Stimulated activated CD8-positive, alpha-beta memory T cell treated with anti-CD3 and anti-CD28 coated beads, Interleukin-4, amount 100 ng/mL, for 4 hours (primary cell): ENCODE data around the gene PYGL.
A peak's percentile ranks its signal among the peaks of the same experiment; 100 is the strongest.

Experiments
- DNase-seq, 2 donors: peaks; one replicate each; pipeline ENCODE4 v3.0.0-alpha.2; 2020; ENCODE audit warnings: low read depth in 2 of 2, low spot score in 1 of 2

Gene PYGL

DNA sequence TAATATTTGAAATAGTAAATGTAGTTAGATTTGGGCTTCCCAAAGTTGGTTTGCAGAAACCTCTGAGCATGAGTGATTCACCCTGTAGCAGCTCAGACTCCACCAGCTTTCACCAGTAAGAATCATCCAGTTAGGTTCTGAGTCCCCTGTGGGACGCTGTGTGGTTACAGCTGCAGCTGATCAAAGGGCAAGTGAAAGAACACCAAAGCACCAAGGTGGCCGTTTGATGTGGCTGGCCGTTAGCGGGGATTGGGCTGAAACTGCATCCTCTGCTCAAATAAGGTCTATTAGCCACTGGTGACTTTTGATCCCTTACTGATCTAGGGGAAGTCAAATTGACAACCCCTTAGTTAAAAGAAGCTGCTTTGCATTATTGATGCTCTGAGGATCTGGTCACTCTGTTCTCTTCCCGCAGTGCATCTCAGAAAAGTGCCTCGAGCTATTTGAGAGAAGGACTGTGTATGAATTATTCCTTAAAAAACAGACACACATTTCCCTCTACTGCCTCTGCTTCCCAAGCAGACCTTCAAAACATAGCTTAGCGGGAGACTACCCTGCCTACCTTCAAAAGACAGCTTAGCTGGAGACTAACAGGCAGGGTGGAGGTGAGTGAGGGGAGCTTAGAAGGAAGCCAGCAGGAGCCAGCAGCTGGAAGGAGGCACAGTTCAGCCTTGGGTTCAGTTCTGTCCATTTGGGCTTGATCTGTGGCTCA, 68.8 kb downstream of the PYGL start:
- peak in 1 of 2 donors; percentile 18 for DNase-seq

DNA sequence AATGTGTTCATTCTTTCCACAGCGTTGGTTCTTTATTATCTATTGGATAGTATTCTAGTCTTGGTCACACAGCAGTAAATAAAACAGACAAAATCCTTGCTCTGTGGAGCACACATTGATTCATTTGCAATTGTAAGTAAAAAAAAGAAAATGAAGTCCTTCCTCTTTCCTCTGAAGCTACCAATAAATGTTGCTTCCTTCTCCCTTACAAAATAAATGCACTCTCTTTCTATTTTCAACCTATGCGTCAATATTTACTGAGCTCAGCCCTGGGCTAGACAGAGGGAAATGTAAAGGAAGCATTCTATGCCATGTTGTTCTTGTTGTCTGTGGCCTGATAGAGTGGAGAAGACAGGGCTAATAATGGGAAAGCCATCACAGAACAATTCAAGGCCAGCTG, 69.5 kb downstream of the PYGL start:
- no peak for DNase-seq

DNA sequence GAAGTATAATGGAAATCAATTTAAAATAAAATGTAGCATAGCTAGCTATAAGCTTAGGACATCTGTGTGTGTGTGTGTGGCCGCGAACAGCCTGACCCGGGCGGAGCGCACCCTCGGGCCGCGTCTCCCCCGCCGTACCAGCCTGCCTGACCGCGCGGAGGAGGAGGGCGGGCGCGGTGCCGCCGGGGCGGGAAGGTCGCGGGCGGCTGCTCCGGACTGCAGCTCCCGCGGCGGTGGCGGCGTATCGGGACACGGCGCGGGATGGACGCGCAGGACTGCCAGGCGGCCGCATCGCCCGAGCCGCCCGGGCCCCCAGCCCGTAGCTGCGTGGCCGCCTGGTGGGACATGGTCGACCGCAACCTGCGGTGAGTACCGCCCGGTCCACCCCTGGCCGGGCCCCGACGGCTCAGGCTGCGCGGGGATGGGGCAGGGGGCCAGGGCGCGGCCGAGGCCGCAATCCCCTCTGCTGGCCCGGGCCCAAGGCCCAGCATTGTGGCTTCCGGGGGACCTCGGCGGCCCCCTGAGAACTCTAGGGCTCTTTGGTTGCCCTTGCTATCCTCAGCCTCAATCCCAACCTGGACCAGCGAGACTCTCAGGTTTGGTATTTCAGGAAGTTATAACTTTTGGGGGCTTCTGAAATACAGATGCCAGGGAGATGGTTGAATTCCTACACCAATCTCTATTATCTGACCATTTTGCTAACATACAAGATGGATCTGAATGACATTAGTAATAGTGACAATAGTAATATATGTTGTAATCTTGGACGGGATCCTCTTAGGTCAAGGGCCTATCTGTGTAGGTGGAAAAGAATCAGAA, 72.2 kb downstream of the PYGL start, which contains the start of gene ABHD12B:
TSS of gene ABHD12B (plus strand) at position 140 of the 819 bp plus-strand sequence. CDS start at position 262, 122 bp downstream.
- DNase-seq: no peak

DNA sequence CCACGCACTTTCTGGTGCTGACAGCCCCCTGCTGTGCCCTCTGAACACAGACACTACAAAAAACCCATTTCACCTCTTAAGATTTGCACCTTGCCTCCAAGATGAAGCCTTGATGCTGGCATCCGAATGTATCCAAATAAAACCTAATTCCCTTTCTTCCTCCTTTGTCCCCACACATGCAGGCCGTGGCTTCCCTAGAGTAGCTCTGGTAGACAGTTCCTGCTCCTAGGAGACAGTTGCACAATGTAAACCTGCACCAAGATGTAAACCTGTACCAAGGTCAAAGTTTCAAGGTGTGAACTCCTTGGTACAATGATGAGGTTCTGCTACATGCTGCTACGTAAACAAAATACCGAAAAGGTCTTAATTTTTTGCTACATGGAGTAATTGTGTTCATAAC, 73.1 kb downstream of the PYGL start:
- DNase-seq: no peak

DNA sequence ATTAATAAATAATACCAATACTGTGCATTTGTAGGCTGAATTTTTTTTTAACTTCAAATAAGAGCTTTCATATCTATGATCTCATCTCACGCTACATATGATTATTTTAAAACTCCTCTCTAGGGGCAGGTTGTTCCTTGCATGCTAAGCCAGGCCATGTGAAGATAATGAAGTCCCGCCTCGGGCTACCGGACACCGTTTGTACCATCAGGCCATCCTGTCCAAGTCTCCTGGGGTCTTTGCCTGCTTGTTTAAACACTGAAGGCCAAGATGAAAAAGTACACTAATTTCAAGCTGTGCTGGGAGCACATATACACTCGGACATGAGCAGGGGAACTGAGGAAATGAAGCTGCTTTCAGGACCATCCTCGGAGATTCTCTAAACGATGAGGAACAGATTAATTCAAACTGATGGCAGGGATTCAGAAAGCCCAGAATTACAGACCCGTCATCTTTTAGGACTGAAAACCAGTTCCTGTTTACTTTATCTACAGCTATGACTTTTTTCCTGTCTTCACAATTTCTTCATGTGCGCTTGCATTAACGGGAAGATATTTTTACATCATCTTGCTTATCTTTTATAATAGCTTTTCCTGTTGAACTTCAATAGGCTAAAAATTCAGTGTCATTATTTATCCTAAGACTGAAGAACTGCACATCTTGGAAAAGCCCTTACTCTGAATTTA, 78.7 kb downstream of the PYGL start:
- DNase-seq: no peak

DNA sequence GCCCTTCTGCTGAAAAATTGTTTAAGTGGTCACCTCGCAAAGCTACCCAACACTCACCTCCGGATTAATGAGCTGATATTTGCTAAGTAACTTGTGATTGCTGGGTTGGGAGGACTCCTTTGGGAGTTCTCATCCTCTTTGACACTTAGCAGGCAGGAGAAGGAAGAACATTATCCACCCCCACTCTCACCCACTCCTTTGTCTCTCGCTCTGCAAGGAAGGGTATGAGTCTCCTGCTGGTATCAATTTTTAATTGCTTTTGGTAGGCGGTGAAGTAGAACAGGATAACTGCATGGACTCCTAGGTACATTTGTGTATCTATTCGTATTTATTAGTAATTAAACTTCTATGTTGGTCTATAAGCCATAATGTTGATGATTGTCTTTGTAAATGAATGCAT, 79.3 kb downstream of the PYGL start:
- no peak for DNase-seq

DNA sequence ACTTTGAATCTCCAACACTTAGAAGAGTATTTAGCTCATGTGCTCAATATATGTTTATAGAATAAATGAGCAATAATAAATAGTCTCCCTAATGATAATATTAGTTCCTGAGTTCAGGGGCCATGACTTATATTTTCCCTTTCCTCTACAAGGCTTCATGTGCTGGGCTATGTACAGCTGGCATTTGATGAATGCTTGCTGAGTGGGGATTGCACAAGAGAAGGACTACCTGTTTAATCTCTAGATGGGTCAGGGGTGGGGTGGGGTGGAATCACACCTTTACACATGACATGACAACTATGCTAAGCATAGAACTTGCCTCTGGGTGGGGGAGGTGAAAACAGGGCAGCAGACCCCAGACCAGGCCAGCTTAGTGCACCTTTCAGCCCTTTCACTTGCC, 80.0 kb downstream of the PYGL start:
- DNase-seq: no peak

DNA sequence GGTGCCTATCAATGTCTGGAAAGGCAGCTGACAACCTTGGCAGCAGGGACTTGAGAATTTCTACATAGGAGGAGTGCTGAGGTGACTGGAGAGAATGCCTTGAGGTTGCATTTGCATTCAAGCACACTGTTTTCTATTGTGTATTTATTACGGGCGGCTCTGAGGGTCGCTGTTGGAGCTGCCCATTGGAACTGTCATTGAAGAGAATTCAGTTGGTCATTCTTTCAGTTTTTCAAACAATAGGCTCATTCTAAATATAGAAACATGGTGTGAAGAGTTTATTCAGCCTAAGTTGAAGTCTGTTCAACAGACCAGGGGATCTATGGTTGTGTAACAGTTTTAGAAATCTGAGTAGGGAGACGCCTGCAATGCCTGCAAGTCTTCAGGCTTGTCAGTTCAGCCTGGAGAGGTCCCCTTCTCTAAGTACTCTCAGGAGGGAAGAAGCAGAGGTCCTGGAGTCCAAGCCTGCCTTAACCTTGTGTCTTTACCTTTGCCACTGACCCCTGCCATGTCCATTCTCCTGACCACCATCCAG, 82.2 kb downstream of the PYGL start:
- DNase-seq: no peak

DNA sequence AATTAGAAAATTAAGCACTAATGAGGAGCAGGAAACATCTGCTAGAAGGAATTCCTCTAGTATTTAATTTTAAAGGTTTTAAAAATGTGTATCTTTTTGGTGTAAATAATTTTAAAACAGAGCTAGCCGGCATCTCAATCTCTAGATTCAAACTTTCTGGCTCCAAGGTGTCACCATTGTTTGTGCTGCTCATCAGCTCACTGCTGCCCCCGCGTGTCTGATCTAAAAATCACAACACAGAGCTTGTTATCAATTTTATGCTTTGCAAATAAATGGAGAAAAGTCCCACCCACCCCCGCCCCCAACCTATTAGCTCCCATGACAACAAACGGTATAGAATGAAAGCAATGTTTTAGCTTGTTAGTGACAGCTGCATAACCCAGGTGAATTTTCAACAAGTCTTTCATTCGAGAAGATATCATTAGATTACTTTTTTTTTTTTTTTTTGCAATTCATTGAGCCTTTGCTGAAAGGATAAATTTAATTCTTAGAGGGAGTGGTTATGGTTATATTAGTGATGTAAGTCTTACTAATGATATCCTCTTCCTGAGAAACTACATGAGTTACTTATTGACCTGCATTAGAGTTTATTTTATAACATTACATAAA, 83.7 kb downstream of the PYGL start:
- DNase-seq: peak; percentile 73 to 93

DNA sequence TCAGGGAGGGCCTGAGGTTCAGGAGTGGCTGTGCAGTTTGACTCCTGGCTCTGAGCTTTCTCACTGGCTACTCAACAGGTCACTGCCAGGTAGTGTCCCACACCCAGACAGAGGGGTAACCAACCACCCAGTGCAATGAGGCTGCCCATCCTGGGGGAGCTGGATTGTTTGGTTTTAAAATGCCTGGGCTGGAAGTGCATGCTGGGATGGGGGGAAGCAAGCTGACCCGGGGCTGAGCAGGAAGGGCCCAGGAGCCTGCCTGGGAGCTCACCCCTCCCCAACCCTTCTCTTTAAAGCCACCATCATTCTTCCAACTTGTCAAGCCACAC, 85.0 kb downstream of the PYGL start:
- DNase-seq: no peak

DNA sequence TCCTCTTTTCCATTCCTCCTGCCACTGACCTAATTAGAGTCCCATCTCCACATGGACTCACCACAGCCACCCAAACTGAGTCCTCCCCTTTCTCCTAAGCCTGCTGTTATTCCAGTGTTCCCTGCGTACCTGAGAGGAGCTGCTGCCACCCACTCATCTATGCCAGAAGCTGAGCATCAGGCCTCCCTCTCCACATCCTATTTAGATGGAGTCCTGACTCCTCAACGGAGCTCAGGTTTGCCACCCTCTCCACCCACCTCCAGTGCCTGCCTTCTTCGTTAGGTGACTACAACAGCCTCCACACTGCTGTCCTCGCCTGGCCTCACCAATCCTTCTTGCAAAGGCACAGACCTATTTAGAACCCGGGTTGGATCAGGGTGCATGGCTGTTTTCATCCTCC, 87.6 kb downstream of the PYGL start:
- no peak for DNase-seq

DNA sequence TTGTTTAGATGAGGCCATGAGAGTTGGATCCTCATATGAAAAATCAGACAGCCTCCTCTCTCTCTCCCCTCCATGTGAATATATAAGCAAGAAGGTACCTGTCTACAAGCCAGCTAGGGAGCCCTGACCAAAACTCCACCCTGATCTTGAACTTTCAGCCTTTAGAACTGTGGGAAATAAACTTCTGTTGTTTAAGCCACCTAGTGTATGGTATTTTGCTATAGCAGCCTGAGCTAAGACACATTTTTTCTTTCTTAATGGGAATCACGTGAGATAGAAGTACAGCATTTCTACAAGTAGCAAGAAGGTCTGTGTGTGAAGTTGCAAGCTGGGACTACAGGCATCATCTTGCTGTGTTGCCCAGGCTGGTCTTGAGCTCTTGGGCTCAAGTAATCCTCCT, 88.7 kb downstream of the PYGL start:
- DNase-seq: no peak
